GM23338 (cell line): Measurements from ENCODE around the gene HMOX2. TPM values are rescaled to one million over a fixed set of nuclear protein-coding genes. Genes with fewer than 3 reads are reported as not detected.

Source experiments
- ATAC-seq: fragments of 200-7000 bp; cut with Tn5 transposase; 3 replicates; pipeline ENCODE4 v1.9.1; 2020
- DNase-seq: peaks from one replicate; pipeline ENCODE4 v3.0.0-alpha.2; 2015; ENCODE audit warnings: low spot score
- H2AFZ ChIP-seq: fragments of 200-600 bp; sonication (generic); 2 replicates; pipeline ENCODE4 v1.8.0; 2016; ENCODE audit warnings: antibody characterized with exemption, mild to moderate bottlenecking, moderate library complexity
- H3F3A ChIP-seq: fragments of 200-600 bp; sonication (generic); replicated peaks from 2 replicates; pipeline ENCODE4 v1.8.0; 2017; ENCODE audit warnings: antibody characterized with exemption, mixed run types, low read depth
- H3K27ac ChIP-seq: fragments of 200-600 bp; sonication (generic); 2 replicates; pipeline ENCODE4 v1.6.1; 2016; ENCODE audit warnings: low read depth
- H3K27me3 ChIP-seq: fragments of 200-600 bp; sonication (generic); 2 replicates; pipeline ENCODE4 v1.8.0; 2016; ENCODE audit warnings: mild to moderate bottlenecking, mixed run types, moderate library complexity; ENCODE audit not compliant: insufficient read depth
- H3K36me3 ChIP-seq: fragments of 200-600 bp; sonication (generic); 2 replicates; pipeline ENCODE4 v1.8.0; 2016; ENCODE audit warnings: mild to moderate bottlenecking; ENCODE audit not compliant: insufficient read depth
- H3K4me1 ChIP-seq: fragments of 200-600 bp; sonication (generic); 2 replicates; pipeline ENCODE4 v1.8.0; 2016; ENCODE audit warnings: mild to moderate bottlenecking, moderate library complexity; ENCODE audit not compliant: insufficient read depth
- H3K4me2 ChIP-seq: fragments of 200-600 bp; sonication (generic); 2 replicates; pipeline ENCODE4 v1.7.1; 2017; ENCODE audit warnings: mixed run types
- H3K4me3 ChIP-seq: fragments of 200-600 bp; sonication (generic); 2 replicates; pipeline ENCODE4 v1.6.1; 2016; ENCODE audit warnings: mixed run types
- H3K79me2 ChIP-seq: fragments of 200-600 bp; sonication (generic); replicated peaks from 2 replicates; pipeline ENCODE4 v1.8.0; 2017; ENCODE audit warnings: mild to moderate bottlenecking; ENCODE audit not compliant: insufficient read depth
- H3K9me2 ChIP-seq: fragments of 200-600 bp; sonication (generic); 2 replicates; pipeline ENCODE4 v1.8.0; 2017; ENCODE audit not compliant: insufficient read depth
- H4K20me1 ChIP-seq: fragments of 200-600 bp; sonication (generic); replicated peaks from 2 replicates; pipeline ENCODE4 v1.8.0; 2017; ENCODE audit warnings: mild to moderate bottlenecking; ENCODE audit not compliant: insufficient read depth
- H3K27ac Mint-ChIP-seq: 2 replicates; pipeline ENCODE4 v1.8.0; 2020; ENCODE audit warnings: inconsistent platforms, mild to moderate bottlenecking, moderate library complexity, mixed read lengths
- H3K27me3 Mint-ChIP-seq: 3 replicates; pipeline ENCODE4 v1.8.0; 2022; ENCODE audit warnings: low read depth, mild to moderate bottlenecking, moderate library complexity, mixed read lengths, inconsistent platforms; ENCODE audit not compliant: insufficient read depth, poor library complexity
- H3K36me3 Mint-ChIP-seq: 3 replicates; pipeline ENCODE4 v1.8.0; 2021; ENCODE audit warnings: low read depth, mild to moderate bottlenecking, inconsistent platforms, moderate library complexity, mixed read lengths
- H3K4me1 Mint-ChIP-seq: 3 replicates; pipeline ENCODE4 v1.8.0; 2020; ENCODE audit warnings: mild to moderate bottlenecking, inconsistent platforms, mixed read lengths
- H3K4me3 Mint-ChIP-seq: 3 replicates; pipeline ENCODE4 v1.8.0; 2021; ENCODE audit warnings: moderate library complexity, mild to moderate bottlenecking, inconsistent platforms, mixed read lengths
- H3K9me3 Mint-ChIP-seq: 3 replicates; pipeline ENCODE4 v1.8.0; 2020; ENCODE audit warnings: moderate library complexity, mild to moderate bottlenecking, inconsistent platforms, mixed read lengths
- ETS1 ChIP-seq: IDR thresholded peaks from 2 replicates; pipeline ENCODE4 v1.6.1; 2016; ENCODE audit warnings: antibody characterized with exemption
- JUNB ChIP-seq: IDR thresholded peaks from one replicate; pipeline ENCODE4 v1.6.1; 2016; ENCODE audit warnings: antibody characterized with exemption; ENCODE audit not compliant: unreplicated experiment
- POLR2AphosphoS5 ChIP-seq: IDR thresholded peaks from 2 replicates; pipeline ENCODE4 v1.6.1; 2016; ENCODE audit warnings: antibody characterized with exemption, low read depth
- ZNF331 ChIP-seq: fragments of 250-450 bp; sonication (Bioruptor Pico); IDR thresholded peaks from 2 replicates; pipeline ENCODE4 v1.5.0; 2020; ENCODE audit warnings: low read depth, mild to moderate bottlenecking, moderate library complexity
- ZNF462 ChIP-seq: fragments of 250-450 bp; sonication (Bioruptor Pico); IDR thresholded peaks from 2 replicates; pipeline ENCODE4 v1.5.0; 2020; ENCODE audit warnings: mild to moderate bottlenecking, moderate library complexity
- polyA plus RNA-seq: library from polyadenylated mRNA; unstranded; fragments of >200 nt; fragmentation: Nextera tagmentation; extraction: Ambion mirVana; gene quantifications from 2 replicates; pipeline ENCODE4 v1.2.1, GENCODE V29; 2016
- total RNA-seq: library from RNA; depleted of rRNA; stranded (reverse); fragments of >200 nt; shearing (Covaris generic); gene quantifications from 2 replicates; pipeline ENCODE4 v1.2.3, GENCODE V29; 2014

Gene HMOX2
- total and polyA plus RNA-seq, 2 experiments from 2014 or later: 33.0 to 38.1 TPM

GRCh38 chr16:4488499-4488967, 12.3 kb downstream of the HMOX2 start:
- Histone ChIP-seq H3K27me3 (no peaks in the 10 kb centered on the region), H2AFZ (no peak overlapping the region), H3K36me3 (no peaks in the 10 kb centered on the region), H3K27ac (no peak overlapping the region), H4K20me1 (peaks cover 6% of the 10 kb centered on the region; the same call in 1 of the 2 replicates), H3F3A (0 out of 2 replicates have a peak, but pooled peaks cover 3% of the 10 kb centered on the region), H3K4me1 (no peaks in the 10 kb centered on the region), H3K9me2 (no peaks in the 10 kb centered on the region), H3K4me3 (no peak overlapping the region), H3K79me2 (peaks cover 10% of the 10 kb centered on the region; the same call in 1 of the 2 replicates), H3K4me2 (no peak overlapping the region)
- ATAC-seq (no peak), DNase-seq (no peak)
- no peaks in the 10 kb centered on the region for H3K4me1 Mint-ChIP-seq
- H3K36me3 Mint-ChIP-seq: peaks cover 9% of the 10 kb centered on the region
- no peak overlapping the region for H3K4me3 Mint-ChIP-seq
- peaks cover 7% of the 10 kb centered on the region; the same call in 2 of the 3 replicates for H3K9me3 Mint-ChIP-seq
- no peak for TF ChIP-seq ZNF462 (CRISPR knock-in tag)
- TF ChIP-seq ZNF331 (CRISPR knock-in tag): no peak
- TF ChIP-seq POLR2AphosphoS5: no peak
- no peak for TF ChIP-seq JUNB
- TF ChIP-seq ETS1: no peak
- H3K27ac Mint-ChIP-seq: no peak overlapping the region
- no peaks in the 10 kb centered on the region for H3K27me3 Mint-ChIP-seq
